ENCODE data around the gene OOSP4B. TPM values are rescaled to one million over a fixed set of nuclear protein-coding genes. Genes with fewer than 3 reads are reported as not detected.
"Not testable (repeated sequence)": the region's sequence is repeated elsewhere in the genome, so short reads cannot be mapped to it uniquely, and the experiment has no call there.

The OOSP4B gene
- polyA plus RNA-seq, 1 donor: not detected

GRCh38 chr11:59997800-59998199, 19.2 kb upstream of the OOSP4B start:
- Histone ChIP-seq H3K27me3 (ENCODE audit: control insufficient read depth, insufficient read depth, low read length) (no peaks in the 10 kb centered on the region), H3K4me1 (ENCODE audit: control insufficient read depth, insufficient read depth, low read length) (no peaks in the 10 kb centered on the region), H3K27ac (ENCODE audit: low read length) (no peak overlapping the region), H3K4me3 (ENCODE audit: low read length) (no peak overlapping the region), H3K9me3 (ENCODE audit: control insufficient read depth, low read depth, low read length) (no peaks in the 10 kb centered on the region), H3K36me3 (ENCODE audit: control insufficient read depth, insufficient read depth, low read length) (no peaks in the 10 kb centered on the region)
- 92% methylated on average over 2 of the region's 2 CpGs for WGBS (ENCODE audit: insufficient coverage, low lambda C conversion rate)
- no peak for DNase-seq

GRCh38 chr11:59999691-60000090, 17.3 kb upstream of the OOSP4B start:
- Histone ChIP-seq H3K27ac (ENCODE audit: low read length) (no peak overlapping the region), H3K4me1 (ENCODE audit: control insufficient read depth, insufficient read depth, low read length) (no peaks in the 10 kb centered on the region), H3K36me3 (ENCODE audit: control insufficient read depth, insufficient read depth, low read length) (no peaks in the 10 kb centered on the region), H3K4me3 (ENCODE audit: low read length) (no peak overlapping the region), H3K27me3 (ENCODE audit: control insufficient read depth, insufficient read depth, low read length) (no peaks in the 10 kb centered on the region), H3K9me3 (ENCODE audit: control insufficient read depth, low read depth, low read length) (no peaks in the 10 kb centered on the region)
- DNase-seq: peak in 1 of 2 donors; percentile 5
- no CpG with 5 or more reads among the region's 4 CpGs for WGBS (ENCODE audit: insufficient coverage, low lambda C conversion rate)

GRCh38 chr11:60003729-60004128, 13.3 kb upstream of the OOSP4B start:
- Histone ChIP-seq H3K9me3 (ENCODE audit: control insufficient read depth, low read depth, low read length) (no peaks in the 10 kb centered on the region), H3K27me3 (ENCODE audit: control insufficient read depth, insufficient read depth, low read length) (no peaks in the 10 kb centered on the region), H3K4me1 (ENCODE audit: control insufficient read depth, insufficient read depth, low read length) (no peaks in the 10 kb centered on the region), H3K27ac (ENCODE audit: low read length) (no peak overlapping the region), H3K4me3 (ENCODE audit: low read length) (no peak overlapping the region), H3K36me3 (ENCODE audit: control insufficient read depth, insufficient read depth, low read length) (no peaks in the 10 kb centered on the region)
- no CpG with 5 or more reads among the region's 2 CpGs for WGBS (ENCODE audit: insufficient coverage, low lambda C conversion rate)
- no peak for DNase-seq

- Histone ChIP-seq H3K9me3 (ENCODE audit: control insufficient read depth, low read depth, low read length) (no peaks in the 10 kb centered on the region), H3K27ac (ENCODE audit: low read length) (no peak overlapping the region), H3K4me1 (ENCODE audit: control insufficient read depth, insufficient read depth, low read length) (no peaks in the 10 kb centered on the region), H3K36me3 (ENCODE audit: control insufficient read depth, insufficient read depth, low read length) (no peaks in the 10 kb centered on the region), H3K27me3 (ENCODE audit: control insufficient read depth, insufficient read depth, low read length) (no peaks in the 10 kb centered on the region), H3K4me3 (ENCODE audit: low read length) (no peak overlapping the region)
- no peak for DNase-seq
- WGBS (ENCODE audit: insufficient coverage, low lambda C conversion rate): no CpG with 5 or more reads among the region's 1 CpG
These were observed 11.6 kb upstream of the OOSP4B start for GRCh38 chr11:60005360-60005759.

- WGBS (ENCODE audit: insufficient coverage, low lambda C conversion rate): 86% methylated on average over 2 of the region's 8 CpGs
These were observed 1.1 kb downstream of the OOSP4B start for GRCh38 chr11:60018058-60018457.

GRCh38 chr11:60020376-60020775, 3.4 kb downstream of the OOSP4B start:
- DNase-seq; H3K9me3 ChIP-seq (ENCODE audit: control insufficient read depth, low read depth, low read length); H3K4me3 ChIP-seq (ENCODE audit: low read length); H3K4me1 ChIP-seq (ENCODE audit: control insufficient read depth, insufficient read depth, low read length); H3K27ac ChIP-seq (ENCODE audit: low read length); H3K27me3 ChIP-seq (ENCODE audit: control insufficient read depth, insufficient read depth, low read length); H3K36me3 ChIP-seq (ENCODE audit: control insufficient read depth, insufficient read depth, low read length): not testable (repeated sequence)
- WGBS (ENCODE audit: insufficient coverage, low lambda C conversion rate): no CpG with 5 or more reads among the region's 27 CpGs

More at GRCh38 chr11:60018058-60018457, 1.1 kb downstream of the OOSP4B start:
- no peak overlapping the region for H3K27ac ChIP-seq (ENCODE audit: low read length)
- peaks cover 5% of the 10 kb centered on the region for H3K9me3 ChIP-seq (ENCODE audit: control insufficient read depth, low read depth, low read length)
- H3K4me1 ChIP-seq (ENCODE audit: control insufficient read depth, insufficient read depth, low read length): no peaks in the 10 kb centered on the region
- DNase-seq: no peak
- H3K36me3 ChIP-seq (ENCODE audit: control insufficient read depth, insufficient read depth, low read length): no peaks in the 10 kb centered on the region
- no peak overlapping the region for H3K4me3 ChIP-seq (ENCODE audit: low read length)
- H3K27me3 ChIP-seq (ENCODE audit: control insufficient read depth, insufficient read depth, low read length): no peaks in the 10 kb centered on the region

GRCh38 chr11:60029015-60029632, 12.1 kb downstream of the OOSP4B start:
- Histone ChIP-seq H3K36me3 (ENCODE audit: control insufficient read depth, insufficient read depth, low read length) (no peaks in the 10 kb centered on the region), H3K9me3 (ENCODE audit: control insufficient read depth, low read depth, low read length) (no peaks in the 10 kb centered on the region), H3K27me3 (ENCODE audit: control insufficient read depth, insufficient read depth, low read length) (no peaks in the 10 kb centered on the region), H3K27ac (ENCODE audit: low read length) (no peak overlapping the region), H3K4me1 (ENCODE audit: control insufficient read depth, insufficient read depth, low read length) (no peaks in the 10 kb centered on the region), H3K4me3 (ENCODE audit: low read length) (no peak overlapping the region)
- WGBS (ENCODE audit: insufficient coverage, low lambda C conversion rate): 74% methylated on average over 2 of the region's 3 CpGs
- DNase-seq: no peak

- no peak for DNase-seq
- Histone ChIP-seq H3K9me3 (ENCODE audit: control insufficient read depth, low read depth, low read length) (no peaks in the 10 kb centered on the region), H3K36me3 (ENCODE audit: control insufficient read depth, insufficient read depth, low read length) (no peaks in the 10 kb centered on the region), H3K27ac (ENCODE audit: low read length) (no peak within 1 kb of the TSS), H3K4me1 (ENCODE audit: control insufficient read depth, insufficient read depth, low read length) (no peaks in the 10 kb centered on the region), H3K27me3 (ENCODE audit: control insufficient read depth, insufficient read depth, low read length) (no peaks in the 10 kb centered on the region), H3K4me3 (ENCODE audit: low read length) (no peak within 1 kb of the TSS)
- WGBS (ENCODE audit: insufficient coverage, low lambda C conversion rate): no CpG with 5 or more reads among the region's 8 CpGs
These were observed 23.1 kb downstream of the OOSP4B start, which contains the start of gene OOSP2 for GRCh38 chr11:60040109-60040508. Gene OOSP2, plus strand, starts transcription at chr11:60040409. Its CDS starts 51 bp downstream, at chr11:60040460.

GRCh38 chr11:60050422-60050821, 33.4 kb downstream of the OOSP4B start:
- not testable (repeated sequence) for H3K4me3 ChIP-seq (ENCODE audit: low read length); H3K27me3 ChIP-seq (ENCODE audit: control insufficient read depth, insufficient read depth, low read length); H3K9me3 ChIP-seq (ENCODE audit: control insufficient read depth, low read depth, low read length); DNase-seq; H3K27ac ChIP-seq (ENCODE audit: low read length); H3K4me1 ChIP-seq (ENCODE audit: control insufficient read depth, insufficient read depth, low read length); H3K36me3 ChIP-seq (ENCODE audit: control insufficient read depth, insufficient read depth, low read length)

GRCh38 chr11:60050839-60051238, 33.9 kb downstream of the OOSP4B start:
- no CpG with 5 or more reads among the region's 3 CpGs for WGBS (ENCODE audit: insufficient coverage, low lambda C conversion rate)
- not testable (repeated sequence) for H3K27ac ChIP-seq (ENCODE audit: low read length); H3K4me3 ChIP-seq (ENCODE audit: low read length); H3K4me1 ChIP-seq (ENCODE audit: control insufficient read depth, insufficient read depth, low read length); H3K36me3 ChIP-seq (ENCODE audit: control insufficient read depth, insufficient read depth, low read length); H3K9me3 ChIP-seq (ENCODE audit: control insufficient read depth, low read depth, low read length); H3K27me3 ChIP-seq (ENCODE audit: control insufficient read depth, insufficient read depth, low read length); DNase-seq

- no peak within 1 kb of the TSS for H3K27ac ChIP-seq (ENCODE audit: low read length)
These were observed 39.5 kb downstream of the OOSP4B start, which contains the start of gene MS4A3 for GRCh38 chr11:60056349-60056969. Gene MS4A3, plus strand, starts transcription at chr11:60056665. Its CDS starts 4,496 bp downstream, at chr11:60061161.

More at GRCh38 chr11:60056349-60056969, 39.5 kb downstream of the OOSP4B start, which contains the start of gene MS4A3:
- no peak for DNase-seq
- Histone ChIP-seq H3K27me3 (ENCODE audit: control insufficient read depth, insufficient read depth, low read length) (no peaks in the 10 kb centered on the region), H3K4me3 (ENCODE audit: low read length) (no peak within 1 kb of the TSS), H3K4me1 (ENCODE audit: control insufficient read depth, insufficient read depth, low read length) (no peaks in the 10 kb centered on the region), H3K9me3 (ENCODE audit: control insufficient read depth, low read depth, low read length) (no peaks in the 10 kb centered on the region), H3K36me3 (ENCODE audit: control insufficient read depth, insufficient read depth, low read length) (no peaks in the 10 kb centered on the region)
- no CpG with 5 or more reads among the region's 8 CpGs for WGBS (ENCODE audit: insufficient coverage, low lambda C conversion rate)

All from large intestine (tissue), 3 donors.